A673 (cell line): ENCODE results near the gene GUCA2A. TPM values are rescaled to one million over a fixed set of nuclear protein-coding genes. Genes with fewer than 3 reads are reported as not detected.

Experiments
- BruUV-seq: library from RNA; stranded (reverse); fragments of 400-500 nt; replicated peaks from 2 replicates; lab custom pipeline; 2021; lab: Mats Ljungman, UMichigan
- CTCF ChIA-PET: fragments of 300-600 bp; sonication (Branson Sonifier 250); formaldehyde crosslinking; loops from one replicate; lab custom pipeline; 2022; ENCODE audit warnings: antibody characterized with exemption; lab: Charles Lee
- POLR2A ChIA-PET: fragments of 300-600 bp; sonication (Branson Sonifier 250); formaldehyde crosslinking; loops from one replicate; lab custom pipeline; 2022; ENCODE audit warnings: antibody characterized with exemption; ENCODE audit not compliant: low non-redundant PET; lab: Charles Lee
- DNase-seq: peaks from one replicate; pipeline ENCODE4 v3.0.0-alpha.2; 2015; ENCODE audit warnings: low spot score
- H3K27ac ChIP-seq: fragments of 200-600 bp; sonication (generic); 2 replicates; pipeline ENCODE4 v1.5.1; 2016; ENCODE audit warnings: mixed run types, low read depth, mild to moderate bottlenecking, mixed read lengths, antibody characterized with exemption, low read length; ENCODE audit not compliant: poor library complexity, severe bottlenecking
- H3K27me3 ChIP-seq: fragments of 200-600 bp; sonication (generic); replicated peaks from 2 replicates; pipeline ENCODE4 v1.6.1; 2017; ENCODE audit warnings: mixed run types, low read depth, mild to moderate bottlenecking, mixed read lengths, antibody characterized with exemption, low read length; ENCODE audit not compliant: insufficient read depth, poor library complexity
- H3K36me3 ChIP-seq: fragments of 200-600 bp; sonication (generic); 2 replicates; pipeline ENCODE4 v1.6.1; 2016; ENCODE audit warnings: mixed run types, mild to moderate bottlenecking, mixed read lengths, antibody characterized with exemption, low read length; ENCODE audit not compliant: insufficient read depth, poor library complexity, severe bottlenecking
- H3K4me1 ChIP-seq: fragments of 200-600 bp; sonication (generic); 2 replicates; pipeline ENCODE4 v1.6.1; 2017; ENCODE audit warnings: mixed run types, mild to moderate bottlenecking, mixed read lengths, antibody characterized with exemption, low read length; ENCODE audit not compliant: insufficient read depth, poor library complexity, severe bottlenecking
- H3K4me3 ChIP-seq: fragments of 200-600 bp; sonication (generic); 2 replicates; pipeline ENCODE4 v1.5.1; 2016; ENCODE audit warnings: low read depth, mixed run types, mild to moderate bottlenecking, mixed read lengths, low read length; ENCODE audit not compliant: poor library complexity, severe bottlenecking
- H3K9me3 ChIP-seq: fragments of 200-600 bp; sonication (generic); 2 replicates; pipeline ENCODE4 v1.6.1; 2016; ENCODE audit warnings: mixed run types, low read depth, mild to moderate bottlenecking, mixed read lengths, antibody characterized with exemption, low read length; ENCODE audit not compliant: poor library complexity, severe bottlenecking
- CTCF ChIP-seq: fragments of 300-800, 200-600 bp; sonication (generic); conservative IDR thresholded peaks from 2 replicates; pipeline ENCODE4 v1.5.1; 2017; ENCODE audit warnings: low read depth, mild to moderate bottlenecking, antibody characterized with exemption, low read length, moderate library complexity, mixed read lengths
- EZH2 ChIP-seq: fragments of 200-600 bp; sonication (generic); IDR thresholded peaks from 2 replicates; pipeline ENCODE4 v1.6.1; 2017; ENCODE audit warnings: borderline replicate concordance, low read depth, mild to moderate bottlenecking, mixed read lengths, antibody characterized with exemption, low read length; ENCODE audit not compliant: poor library complexity, severe bottlenecking
- intact Hi-C: fragments of 100-400 bp; cut with micrococcal nuclease; formaldehyde crosslinking; loops from one replicate; pipeline ENCODE4 v1.10.0; 2022; ENCODE audit not compliant: unreplicated experiment
- total RNA-seq: library from RNA; stranded (reverse); gene quantifications from 2 replicates; pipeline ENCODE4 v1.2.3, GENCODE V29; 2021

GUCA2A gene
- total RNA-seq, 1 experiment from 2014 or later, result not detected

DNA sequence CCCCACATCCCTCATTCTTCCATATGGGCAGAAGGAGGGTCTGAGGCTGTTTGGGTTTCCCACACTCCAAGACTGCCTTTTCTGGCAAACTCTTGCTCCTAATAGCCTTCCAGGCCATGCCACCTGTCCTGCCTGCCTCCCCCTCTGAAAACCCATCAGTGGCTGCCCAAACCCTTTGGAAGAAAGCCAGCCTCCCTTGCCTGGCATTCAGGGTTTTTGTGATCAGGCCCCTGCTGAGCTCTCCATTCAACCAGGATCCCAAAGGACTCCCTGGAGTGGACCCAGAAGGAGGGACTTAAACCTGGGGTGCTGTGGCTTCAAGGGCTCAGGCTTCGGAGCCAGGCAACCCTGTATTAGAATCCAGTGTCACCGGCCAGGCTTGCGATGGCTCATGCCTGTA is 4.2 kb upstream of the GUCA2A start:
- Histone ChIP-seq H3K36me3 (no peaks in the 10 kb centered on the region), H3K27ac (no peak overlapping the region), H3K4me1 (no peaks in the 10 kb centered on the region), H3K27me3 (no peaks in the 10 kb centered on the region), H3K9me3 (no peaks in the 10 kb centered on the region), H3K4me3 (no peak overlapping the region)
- intact Hi-C loops, result no loop called here
- ChIA-PET POLR2A (no interaction called here), CTCF (no interaction called here)
- TF ChIP-seq CTCF, result no peak
- TF ChIP-seq EZH2, result no peak
- DNase-seq, result no peak
- no TSS peak for BruUV-seq

GRCh38 chr1:42168391-42168670 is 3.8 kb upstream of the GUCA2A start:
- Histone ChIP-seq H3K27ac (no peak overlapping the region), H3K9me3 (no peaks in the 10 kb centered on the region), H3K4me3 (no peak overlapping the region), H3K27me3 (no peaks in the 10 kb centered on the region), H3K4me1 (no peaks in the 10 kb centered on the region), H3K36me3 (no peaks in the 10 kb centered on the region)
- DNase-seq, result no peak
- TF ChIP-seq EZH2 (no peak), CTCF (no peak)
- BruUV-seq, result no TSS peak
- intact Hi-C loops, result no loop called here
- ChIA-PET POLR2A (no interaction called here), CTCF (no interaction called here)

DNA sequence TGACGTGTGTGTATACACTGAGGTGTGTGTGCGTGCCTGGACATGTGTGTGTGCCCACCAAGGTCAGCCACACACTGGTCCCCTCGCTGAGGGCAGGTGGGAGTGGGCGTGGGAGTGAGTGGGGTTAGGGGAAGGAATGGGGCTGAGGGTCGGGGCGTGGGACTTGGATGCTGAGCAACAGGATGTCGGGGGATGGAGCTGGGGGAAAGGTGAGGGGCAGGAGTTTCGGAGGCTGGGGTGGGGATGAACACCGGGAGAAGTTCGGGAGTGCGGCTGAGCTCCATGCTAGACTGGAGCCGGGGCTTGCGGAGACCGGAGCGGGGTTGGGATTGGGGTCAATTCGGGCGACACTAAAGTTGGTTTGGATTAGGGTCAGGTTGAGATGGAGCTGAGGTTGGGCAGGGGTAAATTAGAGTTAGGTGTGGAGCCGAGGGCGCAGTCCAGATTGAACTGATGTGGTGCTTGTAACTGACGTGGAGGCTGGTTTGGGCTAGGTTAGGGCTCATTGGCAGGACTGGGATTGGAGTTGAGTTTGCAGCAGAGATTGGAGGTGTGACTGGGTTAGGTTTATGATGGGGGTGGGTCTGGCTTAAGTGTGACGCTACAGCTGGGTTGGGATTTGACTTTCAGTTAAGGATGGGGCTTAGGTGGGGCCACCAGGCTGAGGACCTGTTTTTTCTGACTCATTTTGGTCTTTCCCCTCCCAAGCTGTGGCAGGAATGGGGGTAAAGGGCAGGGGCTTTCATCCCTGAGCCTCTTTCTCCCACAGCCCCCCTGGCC is 3.3 kb upstream of the GUCA2A start:
- Histone ChIP-seq H3K4me3 (no peak overlapping the region), H3K27me3 (no peaks in the 10 kb centered on the region), H3K36me3 (no peaks in the 10 kb centered on the region), H3K9me3 (no peaks in the 10 kb centered on the region), H3K27ac (no peak overlapping the region), H3K4me1 (no peaks in the 10 kb centered on the region)
- intact Hi-C loops, result no loop called here
- DNase-seq, result no peak
- BruUV-seq, result no TSS peak
- ChIA-PET CTCF (no interaction called here), POLR2A (no interaction called here)
- TF ChIP-seq EZH2 (no peak), CTCF (no peak)
